Cardiac muscle cell (in vitro differentiated cells and primary cell): ENCODE results near the gene FRRS1L. TPM values are rescaled to one million over a fixed set of nuclear protein-coding genes. Genes with fewer than 3 reads are reported as not detected.

Experiments
- DNase-seq, 2 donors: peaks; one replicate each; pipeline versions ENCODE4 v3.0.0 to v3.0.0-alpha.2; 2010 to 2017; ENCODE audit warnings: low read depth in 1 of 2, low spot score in 1 of 2
- H3K27ac ChIP-seq: fragments of 200-600 bp; sonication (generic); 2 replicates; pipeline ENCODE4 v1.5.1; 2016
- H3K27me3 ChIP-seq: fragments of 200-600 bp; sonication (generic); 2 replicates; pipeline ENCODE4 v1.6.0; 2016; ENCODE audit warnings: control low read depth
- H3K36me3 ChIP-seq: fragments of 200-600 bp; sonication (generic); 2 replicates; pipeline ENCODE4 v1.5.1; 2016; ENCODE audit warnings: control low read depth
- H3K4me1 ChIP-seq: fragments of 200-600 bp; sonication (generic); 2 replicates; pipeline ENCODE4 v1.8.1; 2017; ENCODE audit warnings: low read depth, mild to moderate bottlenecking, mixed run types
- H3K4me3 ChIP-seq: fragments of 200-600 bp; sonication (generic); 2 replicates; pipeline ENCODE4 v1.5.1; 2016; ENCODE audit warnings: mild to moderate bottlenecking
- H3K9me3 ChIP-seq: fragments of 200-600 bp; sonication (generic); 2 replicates; pipeline ENCODE4 v1.5.1; 2017; ENCODE audit warnings: low read depth, mild to moderate bottlenecking, control low read depth
- CTCF ChIP-seq: IDR thresholded peaks from 2 replicates; pipeline ENCODE4 v1.5.1; 2012; ENCODE audit warnings: low read depth, mild to moderate bottlenecking, low read length
- polyA plus RNA-seq: library from polyadenylated mRNA; unstranded; fragments of >200 nt; fragmentation: Nextera tagmentation; extraction: Ambion mirVana; gene quantifications from 2 replicates; pipeline ENCODE4 v1.2.1, GENCODE V29; 2016
- total RNA-seq: library from RNA; depleted of rRNA; stranded (reverse); fragments of >200 nt; gene quantifications from 2 replicates; pipeline ENCODE4 v1.2.3, GENCODE V29; 2016

FRRS1L gene
- total and polyA plus RNA-seq, 2 experiments from 2014 or later = 0.30 to 0.38 TPM

- H3K27ac ChIP-seq = peak overlapping the region; percentile 52
- TF ChIP-seq CTCF = no peak
- peaks cover 40% of the 10 kb centered on the region for H3K4me1 ChIP-seq
- no peak for DNase-seq
- no peaks in the 10 kb centered on the region for H3K9me3 ChIP-seq
- no peaks in the 10 kb centered on the region for H3K27me3 ChIP-seq
- no peak overlapping the region for H3K4me3 ChIP-seq
- H3K36me3 ChIP-seq = peaks cover 4% of the 10 kb centered on the region
Observed at GRCh38 chr9:109101202-109101595, 65.8 kb downstream of the FRRS1L start.

- Histone ChIP-seq H3K36me3 (peaks cover 4% of the 10 kb centered on the region), H3K4me3 (no peak overlapping the region), H3K27me3 (no peaks in the 10 kb centered on the region), H3K27ac (peak overlapping the region; percentile 52), H3K9me3 (no peaks in the 10 kb centered on the region), H3K4me1 (peaks cover 41% of the 10 kb centered on the region)
- no peak for TF ChIP-seq CTCF
- DNase-seq = no peak
Observed at GRCh38 chr9:109100543-109101201, 66.4 kb downstream of the FRRS1L start.

- Histone ChIP-seq H3K4me3 (no peak overlapping the region), H3K27me3 (no peaks in the 10 kb centered on the region), H3K9me3 (no peaks in the 10 kb centered on the region), H3K27ac (peak overlapping the region; percentile 81), H3K4me1 (peaks cover 47% of the 10 kb centered on the region), H3K36me3 (no peaks in the 10 kb centered on the region)
- peak in 1 of 2 donors; percentile 23 for DNase-seq
- no peak for TF ChIP-seq CTCF
Observed at GRCh38 chr9:109098960-109099308, 68.1 kb downstream of the FRRS1L start.

- peak; percentile 45 for TF ChIP-seq CTCF
- Histone ChIP-seq H3K36me3 (no peaks in the 10 kb centered on the region), H3K27ac (peak overlapping the region; percentile 81), H3K4me1 (peaks cover 47% of the 10 kb centered on the region), H3K4me3 (no peak overlapping the region), H3K27me3 (no peaks in the 10 kb centered on the region), H3K9me3 (no peaks in the 10 kb centered on the region)
- DNase-seq = peak; percentile 47 to 92
Observed at GRCh38 chr9:109098171-109098959, 68.7 kb downstream of the FRRS1L start.

GRCh38 chr9:109097146-109097545 is 69.9 kb downstream of the FRRS1L start:
- no peak for TF ChIP-seq CTCF
- H3K36me3 ChIP-seq = no peaks in the 10 kb centered on the region
- no peak overlapping the region for H3K27ac ChIP-seq
- peaks cover 47% of the 10 kb centered on the region for H3K4me1 ChIP-seq
- no peak overlapping the region for H3K4me3 ChIP-seq
- DNase-seq = no peak
- H3K9me3 ChIP-seq = no peaks in the 10 kb centered on the region
- no peaks in the 10 kb centered on the region for H3K27me3 ChIP-seq
